ENCODE data around the gene STAG2. TPM values are rescaled to one million over a fixed set of nuclear protein-coding genes. Genes with fewer than 3 reads are reported as not detected.

Gene STAG2
- total RNA-seq, 1 donor from 2014 or later: 90.8 TPM

DNA sequence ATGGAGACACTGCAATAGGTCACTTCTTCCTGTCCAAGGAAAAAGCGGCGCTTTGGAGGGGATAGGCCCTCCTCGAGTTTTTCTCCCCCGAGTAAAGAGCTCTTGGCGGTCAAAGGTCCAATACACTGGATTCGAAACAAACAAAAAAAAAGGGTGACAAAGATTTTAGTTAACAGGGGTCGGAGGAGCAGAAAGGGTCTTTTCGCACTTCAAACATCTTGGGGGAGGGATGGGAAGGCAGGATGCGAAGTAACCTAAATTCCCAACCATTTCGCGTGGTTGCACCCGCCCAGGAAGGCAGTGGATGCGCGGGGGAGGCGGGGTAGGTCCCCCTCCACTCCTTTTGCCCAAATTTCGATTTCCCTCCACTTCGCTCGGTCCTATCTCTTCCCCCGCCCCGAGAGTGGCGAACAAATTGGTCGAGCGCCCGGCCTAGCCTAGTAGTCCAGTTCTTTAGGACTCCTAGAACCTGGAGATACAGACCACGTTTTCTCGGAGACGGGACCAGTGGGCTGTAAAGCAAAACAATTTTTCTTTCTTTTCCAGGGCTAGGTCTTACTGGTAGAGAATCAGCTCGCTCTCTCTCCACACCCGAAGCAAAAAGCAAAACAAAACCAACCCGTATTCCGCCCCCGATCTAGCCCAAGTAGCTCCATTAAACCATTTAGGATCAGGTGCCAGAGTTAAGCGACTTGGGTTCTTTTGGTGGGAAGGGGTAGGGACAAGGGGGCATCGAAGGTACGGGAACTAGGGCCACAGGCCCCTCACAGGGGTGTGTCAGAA, 2.0 kb upstream of the STAG2 start:
- TF ChIP-seq, protein P1, sequence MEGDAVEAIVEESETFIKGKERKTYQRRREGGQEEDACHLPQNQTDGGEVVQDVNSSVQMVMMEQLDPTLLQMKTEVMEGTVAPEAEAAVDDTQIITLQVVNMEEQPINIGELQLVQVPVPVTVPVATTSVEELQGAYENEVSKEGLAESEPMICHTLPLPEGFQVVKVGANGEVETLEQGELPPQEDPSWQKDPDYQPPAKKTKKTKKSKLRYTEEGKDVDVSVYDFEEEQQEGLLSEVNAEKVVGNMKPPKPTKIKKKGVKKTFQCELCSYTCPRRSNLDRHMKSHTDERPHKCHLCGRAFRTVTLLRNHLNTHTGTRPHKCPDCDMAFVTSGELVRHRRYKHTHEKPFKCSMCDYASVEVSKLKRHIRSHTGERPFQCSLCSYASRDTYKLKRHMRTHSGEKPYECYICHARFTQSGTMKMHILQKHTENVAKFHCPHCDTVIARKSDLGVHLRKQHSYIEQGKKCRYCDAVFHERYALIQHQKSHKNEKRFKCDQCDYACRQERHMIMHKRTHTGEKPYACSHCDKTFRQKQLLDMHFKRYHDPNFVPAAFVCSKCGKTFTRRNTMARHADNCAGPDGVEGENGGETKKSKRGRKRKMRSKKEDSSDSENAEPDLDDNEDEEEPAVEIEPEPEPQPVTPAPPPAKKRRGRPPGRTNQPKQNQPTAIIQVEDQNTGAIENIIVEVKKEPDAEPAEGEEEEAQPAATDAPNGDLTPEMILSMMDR (IDR thresholded peaks at IDR 0.05; ENCODE audit: insufficient read depth, low read length, severe bottlenecking): no peak
- Histone ChIP-seq H3K36me3 (ENCODE audit: control insufficient read depth, insufficient read depth, low read length) (no peaks in the 10 kb centered on the region), H3K27me3 (ENCODE audit: control insufficient read depth, insufficient read depth, low read length) (no peaks in the 10 kb centered on the region), H3K4me3 (ENCODE audit: low read depth, low read length) (peak overlapping the region; percentile 55)
- FAIRE-seq (no peak), DNase-seq (ENCODE audit: low read depth) (no peak)

DNA sequence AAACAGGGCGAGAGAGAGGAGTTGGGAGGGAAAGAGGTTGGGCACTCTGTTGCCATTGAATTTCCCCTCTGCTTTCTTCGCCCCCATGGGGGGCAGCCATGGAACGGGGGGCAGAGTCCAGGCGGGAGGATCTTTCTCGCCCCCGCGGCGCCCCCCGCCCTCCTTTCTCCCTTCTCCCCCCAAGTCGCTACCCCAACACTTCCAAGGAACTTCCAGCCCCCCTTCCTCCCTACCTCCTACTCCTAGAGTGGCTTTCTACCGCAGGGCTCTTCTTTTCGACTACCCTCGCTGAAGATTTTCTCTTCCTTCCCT, 594 bp upstream of the STAG2 start:
- DNase-seq (ENCODE audit: low read depth) (no peak), FAIRE-seq (no peak)
- Histone ChIP-seq H3K4me3 (ENCODE audit: low read depth, low read length) (peak overlapping the region; percentile 70), H3K36me3 (ENCODE audit: control insufficient read depth, insufficient read depth, low read length) (no peaks in the 10 kb centered on the region), H3K27me3 (ENCODE audit: control insufficient read depth, insufficient read depth, low read length) (no peaks in the 10 kb centered on the region)
- TF ChIP-seq, protein P1 (IDR thresholded peaks at IDR 0.05; ENCODE audit: insufficient read depth, low read length, severe bottlenecking): no peak

DNA sequence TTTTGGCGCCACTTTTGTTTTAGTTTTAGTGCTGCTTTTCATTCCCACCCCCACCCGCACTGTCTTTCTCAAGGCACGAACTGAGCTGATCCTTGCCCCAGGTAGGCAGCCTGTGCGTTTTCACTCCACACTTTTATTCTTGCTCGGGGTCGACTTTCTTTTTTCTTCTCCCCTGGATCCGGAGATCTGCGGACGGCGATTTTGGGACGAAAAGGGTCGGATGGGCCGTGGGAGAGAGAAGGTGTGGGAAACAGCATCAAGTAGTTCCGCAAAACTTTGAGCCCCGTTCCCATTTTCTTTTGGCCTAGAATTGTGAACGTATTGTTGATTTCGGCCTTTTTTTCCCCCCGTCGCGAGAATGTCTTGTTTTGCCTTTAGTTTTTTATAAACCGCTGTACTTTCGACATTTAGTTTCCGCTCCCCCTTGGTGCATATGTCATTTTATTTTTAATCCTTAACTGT, 531 bp downstream of the STAG2 start:
- DNase-seq (ENCODE audit: low read depth) (no peak), FAIRE-seq (no peak)
- Histone ChIP-seq H3K36me3 (ENCODE audit: control insufficient read depth, insufficient read depth, low read length) (no peaks in the 10 kb centered on the region), H3K4me3 (ENCODE audit: low read depth, low read length) (peak overlapping the region; percentile 70), H3K27me3 (ENCODE audit: control insufficient read depth, insufficient read depth, low read length) (no peaks in the 10 kb centered on the region)
- TF ChIP-seq, protein P1 (IDR thresholded peaks at IDR 0.05; ENCODE audit: insufficient read depth, low read length, severe bottlenecking): no peak

DNA sequence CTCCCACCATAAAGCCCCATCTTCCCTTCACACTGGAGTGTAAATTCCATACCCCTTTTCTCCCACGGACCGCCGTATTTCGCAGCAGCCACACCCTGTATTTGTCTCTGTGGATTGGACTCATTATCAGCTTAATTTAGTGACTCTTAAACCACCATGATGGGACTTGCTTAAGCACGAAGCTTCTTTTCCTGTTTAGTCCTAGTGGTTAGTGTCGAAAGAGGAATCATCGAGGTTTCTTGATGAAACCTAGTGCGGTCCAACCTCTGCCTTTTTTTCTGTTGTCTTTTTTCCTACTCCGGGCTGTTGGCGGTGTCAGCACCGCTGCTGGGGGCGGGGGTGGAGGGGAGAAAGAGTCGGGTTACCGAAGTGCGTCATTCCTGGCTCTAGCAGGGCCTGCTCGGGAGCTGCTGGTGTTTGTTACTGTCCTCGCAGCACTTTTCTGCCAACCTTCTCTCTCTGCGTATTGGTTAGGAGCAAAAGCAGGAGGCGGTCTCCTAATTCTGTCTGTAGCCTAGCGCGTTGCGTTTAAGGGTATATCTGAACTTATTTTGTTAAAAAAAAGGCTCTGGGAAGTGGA, 1.4 kb downstream of the STAG2 start:
- peak overlapping the region; percentile 70 for H3K4me3 ChIP-seq (ENCODE audit: low read depth, low read length)
- peak; percentile 89 for DNase-seq (ENCODE audit: low read depth)
- TF ChIP-seq, protein P1 (IDR thresholded peaks at IDR 0.05; ENCODE audit: insufficient read depth, low read length, severe bottlenecking): no peak
- no peaks in the 10 kb centered on the region for H3K36me3 ChIP-seq (ENCODE audit: control insufficient read depth, insufficient read depth, low read length)
- no peak for FAIRE-seq
- H3K27me3 ChIP-seq (ENCODE audit: control insufficient read depth, insufficient read depth, low read length): no peaks in the 10 kb centered on the region

DNA sequence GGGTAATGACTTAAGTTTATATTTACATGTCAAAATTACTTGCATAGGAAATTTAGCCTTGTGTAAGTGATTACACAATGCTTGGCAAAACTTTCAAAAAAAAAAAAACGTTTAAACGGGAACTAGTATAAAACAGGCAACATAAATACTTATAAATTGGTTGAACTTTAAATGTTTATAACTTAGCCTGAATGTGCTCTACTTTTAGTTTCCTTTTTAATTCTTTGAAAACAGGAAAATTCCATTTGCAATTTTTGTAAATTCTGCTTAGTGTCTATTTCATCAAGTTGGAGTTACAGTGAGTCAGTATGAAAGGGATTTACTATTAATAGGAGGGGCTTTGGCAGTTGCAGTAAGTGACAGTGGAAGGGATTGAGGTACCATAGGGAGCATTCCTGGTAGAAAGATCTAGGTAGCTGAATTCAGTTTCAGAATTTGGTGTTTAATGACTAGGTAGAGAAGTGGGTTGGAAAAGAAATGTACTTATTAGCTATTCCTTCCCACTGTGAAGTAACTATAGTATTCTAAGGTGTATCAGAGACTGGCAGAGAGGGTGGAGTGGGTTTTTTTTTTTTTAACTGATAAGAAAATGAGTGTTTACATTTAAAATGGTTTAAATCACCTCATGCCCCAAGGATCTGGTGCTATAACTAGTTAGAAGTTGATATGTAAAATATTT, 2.8 kb downstream of the STAG2 start:
- H3K27me3 ChIP-seq (ENCODE audit: control insufficient read depth, insufficient read depth, low read length): no peaks in the 10 kb centered on the region
- no peak overlapping the region for H3K4me3 ChIP-seq (ENCODE audit: low read depth, low read length)
- TF ChIP-seq, protein P1 (IDR thresholded peaks at IDR 0.05; ENCODE audit: insufficient read depth, low read length, severe bottlenecking): no peak
- H3K36me3 ChIP-seq (ENCODE audit: control insufficient read depth, insufficient read depth, low read length): no peaks in the 10 kb centered on the region
- peak; percentile 31 for DNase-seq (ENCODE audit: low read depth)
- no peak for FAIRE-seq

Data from bronchial epithelial cell (primary cell).